GOT3 (cell line): Measurements from ENCODE around the gene GSTO2.

Experiments
- DNase-seq: peaks from one replicate; lab custom pipeline; 2025; ENCODE audit warnings: mixed read lengths; lab: John Stamatoyannopoulos, UW

Gene GSTO2

GRCh38 chr10:104307576-104308438, 38.8 kb downstream of the GSTO2 start:
- no peak for DNase-seq

- no peak for DNase-seq
Observed at GRCh38 chr10:104308439-104308903, 39.5 kb downstream of the GSTO2 start.

GRCh38 chr10:104309980-104310978, 41.3 kb downstream of the GSTO2 start:
- DNase-seq, result no peak

- DNase-seq, result no peak
Observed at GRCh38 chr10:104311184-104311720, 42.3 kb downstream of the GSTO2 start.

- no peak for DNase-seq
Observed at GRCh38 chr10:104314591-104315485, 45.9 kb downstream of the GSTO2 start.

GRCh38 chr10:104315486-104315921, 46.5 kb downstream of the GSTO2 start:
- no peak for DNase-seq

GRCh38 chr10:104316321-104317099, 47.5 kb downstream of the GSTO2 start:
- no peak for DNase-seq

- no peak for DNase-seq
Observed at GRCh38 chr10:104317269-104317710, 48.3 kb downstream of the GSTO2 start.

- DNase-seq, result no peak
Observed at GRCh38 chr10:104317726-104318299, 48.8 kb downstream of the GSTO2 start.

GRCh38 chr10:104318326-104318725, 49.3 kb downstream of the GSTO2 start:
- DNase-seq, result no peak

- no peak for DNase-seq
Observed at GRCh38 chr10:104318810-104319741, 50.1 kb downstream of the GSTO2 start.

GRCh38 chr10:104321226-104321625, 52.2 kb downstream of the GSTO2 start:
- DNase-seq, result no peak

GRCh38 chr10:104321725-104322415, 52.9 kb downstream of the GSTO2 start:
- DNase-seq, result no peak

GRCh38 chr10:104322416-104322782, 53.4 kb downstream of the GSTO2 start:
- no peak for DNase-seq

- DNase-seq, result no peak
Observed at GRCh38 chr10:104323085-104323484, 54.1 kb downstream of the GSTO2 start.

GRCh38 chr10:104323760-104324201, 54.8 kb downstream of the GSTO2 start:
- no peak for DNase-seq

- DNase-seq, result no peak
Observed at GRCh38 chr10:104324221-104324686, 55.3 kb downstream of the GSTO2 start.

GRCh38 chr10:104324931-104325330, 55.9 kb downstream of the GSTO2 start:
- DNase-seq, result no peak
